KOPT-K1 (cell line): ENCODE measurements around the gene U2AF1L4.
A peak's percentile ranks its signal among the peaks of the same experiment; 100 is the strongest.

Source experiments
- H3K27ac ChIP-seq: fragments of 200-600 bp; sonication (generic); 2 replicates; pipeline ENCODE4 v1.5.1; 2016; ENCODE audit warnings: antibody characterized with exemption, mild to moderate bottlenecking, low read depth, low read length; ENCODE audit not compliant: poor library complexity, severe bottlenecking
- H3K36me3 ChIP-seq: fragments of 200-600 bp; sonication (generic); 2 replicates; pipeline ENCODE4 v1.5.1; 2017; ENCODE audit warnings: antibody characterized with exemption, mild to moderate bottlenecking, low read length, moderate library complexity; ENCODE audit not compliant: insufficient read depth
- H3K9me3 ChIP-seq: fragments of 200-600 bp; sonication (generic); 2 replicates; pipeline ENCODE4 v1.5.1; 2017; ENCODE audit warnings: antibody characterized with exemption, low read length, mild to moderate bottlenecking; ENCODE audit not compliant: insufficient read depth, poor library complexity, severe bottlenecking

U2AF1L4 gene

GRCh38 chr19:35755131-35755549 is 9.9 kb upstream of the U2AF1L4 start:
- Histone ChIP-seq H3K9me3 (no peaks in the 10 kb centered on the region), H3K27ac (no peak overlapping the region), H3K36me3 (peaks cover 31% of the 10 kb centered on the region; the same call in 1 of the 2 replicates)

DNA sequence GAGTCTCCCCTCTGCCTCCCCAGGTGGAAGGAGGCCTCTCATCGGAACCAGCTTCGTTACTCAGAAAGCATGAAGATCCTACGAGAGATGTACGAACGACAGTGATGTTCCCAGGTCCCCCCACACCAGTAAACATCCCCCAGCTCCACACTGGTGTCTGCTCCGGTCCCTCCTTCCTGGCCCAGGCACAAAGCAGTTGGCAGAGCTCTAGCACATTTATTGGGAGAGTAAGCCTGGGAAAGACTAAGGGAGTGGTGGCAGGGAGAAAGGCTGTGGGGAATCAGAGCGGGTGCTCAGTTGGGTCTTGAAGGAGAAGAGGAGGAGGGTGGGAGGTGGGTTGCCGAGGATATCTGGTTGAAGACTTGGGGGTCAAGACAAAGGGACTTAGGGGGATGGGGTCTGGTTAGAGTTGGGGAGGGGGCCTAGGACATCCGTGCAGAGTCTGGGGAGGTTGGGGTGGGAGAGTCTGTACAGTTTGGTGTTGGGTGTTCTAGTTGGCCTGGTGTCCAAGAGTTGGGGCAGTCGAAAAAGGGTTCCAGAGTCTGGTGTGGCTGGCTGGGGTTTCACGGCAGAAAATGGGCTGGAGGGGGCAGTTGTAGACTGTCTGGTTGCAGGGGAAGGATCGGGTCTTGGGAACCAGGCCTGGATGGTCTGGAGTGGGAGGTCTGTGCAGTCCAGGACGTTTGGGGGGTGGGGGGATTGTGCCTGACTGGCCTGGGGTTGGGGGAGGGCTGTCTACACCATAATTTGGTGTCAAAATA is 9.3 kb upstream of the U2AF1L4 start:
- peaks cover 25% of the 10 kb centered on the region; the same call in 1 of the 2 replicates for H3K36me3 ChIP-seq
- no peak overlapping the region for H3K27ac ChIP-seq
- no peaks in the 10 kb centered on the region for H3K9me3 ChIP-seq

- no peak overlapping the region for H3K27ac ChIP-seq
- H3K36me3 ChIP-seq, result peaks cover 23% of the 10 kb centered on the region; the same call in 1 of the 2 replicates
- H3K9me3 ChIP-seq, result no peaks in the 10 kb centered on the region
Measured at GRCh38 chr19:35753634-35754369, 8.6 kb upstream of the U2AF1L4 start.

DNA sequence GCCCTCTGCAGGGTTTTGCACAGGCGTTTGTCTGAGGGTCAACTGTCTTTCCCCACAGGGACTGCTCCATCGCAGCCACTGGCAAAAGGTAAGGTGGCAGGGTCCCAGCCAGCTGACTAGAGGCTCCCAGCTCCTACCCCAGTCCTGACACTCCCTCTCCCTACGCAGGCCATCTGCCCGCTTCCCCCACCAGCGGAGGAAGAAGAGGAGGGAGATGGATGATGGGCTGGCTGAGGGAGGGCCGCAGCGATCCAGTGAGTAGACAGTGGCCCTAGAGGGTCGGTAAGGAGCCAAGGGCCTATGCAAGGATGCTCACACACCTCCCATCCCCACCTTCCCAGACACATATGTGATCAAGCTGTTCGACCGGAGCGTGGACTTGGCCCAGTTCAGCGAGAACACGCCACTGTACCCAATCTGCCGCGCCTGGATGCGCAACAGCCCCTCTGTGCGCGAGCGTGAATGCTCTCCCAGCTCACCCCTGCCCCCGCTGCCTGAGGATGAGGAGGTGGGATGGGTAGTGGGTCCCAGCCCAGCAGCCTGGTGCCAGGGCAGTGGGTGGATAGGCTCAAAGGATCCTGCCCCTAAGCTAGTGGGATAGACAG is 7.6 kb upstream of the U2AF1L4 start:
- Histone ChIP-seq H3K36me3 (peaks cover 23% of the 10 kb centered on the region; the same call in 1 of the 2 replicates), H3K27ac (no peak overlapping the region), H3K9me3 (no peaks in the 10 kb centered on the region)

GRCh38 chr19:35751839-35752745 is 6.9 kb upstream of the U2AF1L4 start:
- H3K36me3 ChIP-seq, result peaks cover 23% of the 10 kb centered on the region; the same call in 1 of the 2 replicates
- no peaks in the 10 kb centered on the region for H3K9me3 ChIP-seq
- no peak overlapping the region for H3K27ac ChIP-seq

- Histone ChIP-seq H3K27ac (no peak overlapping the region), H3K36me3 (peaks cover 23% of the 10 kb centered on the region; the same call in 1 of the 2 replicates), H3K9me3 (no peaks in the 10 kb centered on the region)
Measured at GRCh38 chr19:35750167-35750566, 4.9 kb upstream of the U2AF1L4 start.

DNA sequence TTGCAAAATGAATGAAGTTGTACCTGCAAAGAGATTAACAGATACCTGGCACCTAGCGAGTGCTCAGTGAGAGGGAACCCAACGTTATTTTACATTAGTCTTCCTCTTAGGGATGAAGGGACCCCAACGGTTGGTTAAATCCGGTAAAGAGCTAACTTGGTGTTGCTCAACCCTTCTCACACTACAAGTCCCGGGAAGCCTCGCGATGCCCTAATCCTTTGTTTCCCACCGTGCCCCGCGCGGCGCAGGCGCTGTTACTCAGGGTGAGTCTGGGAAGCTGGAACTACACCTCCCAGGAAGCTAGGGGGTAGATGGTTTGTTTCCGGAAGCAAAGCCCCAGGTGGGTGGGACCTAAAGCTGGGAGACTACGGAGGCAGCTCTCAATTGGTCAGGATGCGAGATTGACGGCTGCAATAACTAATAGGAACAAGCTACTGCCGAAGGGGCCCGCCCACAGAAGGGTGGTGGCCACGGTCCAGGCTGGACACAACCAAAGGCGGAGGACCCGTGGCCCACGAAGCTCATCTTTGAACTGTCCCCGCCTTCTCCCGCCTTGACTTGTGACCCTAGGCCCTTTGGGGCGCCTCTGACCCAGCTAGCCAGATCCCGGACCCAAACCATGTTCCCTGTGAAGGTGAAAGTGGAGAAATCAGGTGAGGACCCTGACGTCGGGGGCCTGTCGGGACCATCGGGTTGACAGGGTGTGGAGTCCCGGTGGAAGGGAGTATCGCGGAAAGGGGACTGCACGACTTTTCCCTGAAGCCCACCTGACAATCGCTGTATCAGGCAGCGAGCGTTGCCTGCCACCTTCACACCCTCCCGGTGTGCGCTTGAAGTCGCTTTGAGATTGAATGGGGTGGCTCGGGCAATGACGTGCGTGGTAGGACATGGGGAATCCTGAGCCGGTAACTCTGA is 3.1 kb upstream of the U2AF1L4 start, which contains the start of gene LIN37:
Gene LIN37 (plus strand): TSS at position 471 of the 915 bp plus-strand sequence. CDS start 149 bp downstream, at position 620.
- Histone ChIP-seq H3K9me3 (no peaks in the 10 kb centered on the region), H3K36me3 (peaks cover 13% of the 10 kb centered on the region; the same call in 1 of the 2 replicates), H3K27ac (peak within 1 kb of the TSS; percentile 66)

GRCh38 chr19:35746531-35746930 is 1.3 kb upstream of the U2AF1L4 start:
- Histone ChIP-seq H3K9me3 (no peaks in the 10 kb centered on the region), H3K36me3 (no peaks in the 10 kb centered on the region), H3K27ac (peak overlapping the region; percentile 88)

DNA sequence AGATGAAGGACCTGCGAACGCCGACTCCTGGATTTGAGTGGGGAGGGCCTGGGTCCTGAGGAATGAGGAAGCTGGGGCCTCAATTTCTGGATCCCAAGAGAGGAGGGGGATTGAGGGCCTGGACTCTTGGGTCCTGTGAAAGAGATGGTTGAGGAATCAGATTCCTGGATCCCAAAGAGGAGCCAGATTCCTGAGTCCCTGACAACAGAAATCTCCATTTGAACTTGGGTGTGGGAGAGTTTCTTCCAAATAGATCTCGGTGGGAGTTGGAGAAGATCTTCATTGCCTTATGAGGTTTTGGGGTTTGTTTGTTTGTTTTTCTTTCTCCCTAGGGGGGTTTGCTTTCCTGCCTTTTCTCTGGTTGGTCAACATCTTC is 857 bp upstream of the U2AF1L4 start:
- no peaks in the 10 kb centered on the region for H3K9me3 ChIP-seq
- peak overlapping the region; percentile 88 for H3K27ac ChIP-seq
- no peaks in the 10 kb centered on the region for H3K36me3 ChIP-seq

DNA sequence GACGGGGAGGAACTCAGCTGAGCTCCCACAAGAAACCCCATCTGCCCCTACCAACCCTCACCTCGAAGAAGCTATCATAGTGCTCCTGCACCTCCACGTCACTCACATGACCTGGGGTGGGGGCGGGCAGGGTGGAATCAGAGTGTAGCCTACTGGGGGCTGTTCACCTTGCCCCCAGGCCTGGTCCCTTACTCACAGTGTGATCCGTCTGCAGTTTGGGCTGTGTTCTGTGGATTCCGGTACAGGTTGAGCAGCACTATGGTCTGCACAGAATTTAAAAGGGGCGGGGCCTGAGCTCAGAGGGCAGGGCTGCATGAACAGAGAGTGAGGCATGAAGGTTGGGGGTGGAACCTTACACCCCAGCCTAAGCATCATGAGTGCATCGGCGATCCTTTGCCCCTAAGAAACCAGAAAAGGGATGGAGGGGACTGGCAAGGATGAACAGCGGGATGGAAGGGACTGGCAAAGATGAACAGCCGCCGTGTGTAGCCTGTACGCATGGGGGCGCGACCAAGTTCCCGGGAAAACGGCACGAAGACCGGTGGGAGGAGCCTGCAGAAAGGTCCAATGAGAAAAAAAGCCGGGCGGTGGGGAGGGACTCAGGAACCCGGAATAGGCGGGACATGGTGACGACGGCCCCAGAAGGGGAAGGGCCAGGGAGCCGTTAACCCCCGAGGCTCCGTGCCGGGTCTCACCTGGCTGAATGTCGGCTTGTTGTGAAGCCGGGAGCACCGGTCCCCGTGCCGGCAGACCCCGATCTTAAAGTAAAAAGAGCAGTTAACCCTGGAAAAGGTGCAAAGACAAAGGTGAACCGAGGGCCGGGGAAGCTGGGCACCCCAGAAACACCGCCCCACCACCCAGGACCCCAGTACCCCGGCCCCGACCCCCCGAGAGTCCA is 539 bp downstream of the U2AF1L4 start:
- Histone ChIP-seq H3K27ac (peak overlapping the region; percentile 88), H3K9me3 (no peaks in the 10 kb centered on the region)

DNA sequence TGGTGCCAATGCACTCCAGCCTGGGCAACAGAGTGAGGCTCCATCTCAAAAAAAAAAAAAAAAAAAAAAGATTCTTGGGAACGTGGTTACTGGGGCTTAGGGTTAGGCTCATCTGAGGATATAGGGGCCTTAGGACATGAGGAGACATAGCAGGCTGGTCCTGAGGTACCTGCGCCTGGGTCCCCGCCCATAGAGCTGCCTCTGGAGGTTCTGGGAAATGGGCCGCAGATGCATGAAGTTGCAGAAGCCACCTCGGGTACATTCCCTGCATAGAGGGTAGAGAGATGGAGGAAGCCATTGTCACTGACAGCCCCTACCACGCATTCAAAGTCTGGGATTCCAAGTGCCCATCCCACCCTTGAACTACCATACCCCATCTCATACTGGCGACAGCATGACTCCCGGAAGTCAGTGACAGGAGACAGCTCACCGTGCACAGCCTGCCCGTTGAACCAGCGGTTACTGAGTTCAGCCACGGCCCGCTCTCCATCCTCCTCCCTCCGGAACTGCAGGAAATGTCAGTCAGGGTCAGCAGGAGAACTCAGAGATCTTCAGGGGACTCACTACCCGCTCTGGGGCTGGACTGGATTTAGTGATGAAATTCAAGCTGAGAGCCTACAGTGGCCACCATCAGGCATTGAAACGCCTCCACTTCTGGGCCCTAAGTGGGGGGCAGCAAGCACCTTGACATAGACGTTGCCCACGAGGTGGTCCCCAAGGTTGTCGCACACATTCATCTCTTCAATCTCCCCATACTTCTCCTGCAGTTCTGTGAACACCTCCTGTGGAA is 1.4 kb downstream of the U2AF1L4 start:
- Histone ChIP-seq H3K36me3 (peaks cover 6% of the 10 kb centered on the region), H3K9me3 (no peaks in the 10 kb centered on the region), H3K27ac (no peak overlapping the region)

More for the DNA sequence above, 539 bp downstream of the U2AF1L4 start:
- H3K36me3 ChIP-seq, result no peaks in the 10 kb centered on the region

GRCh38 chr19:35742121-35742724 is 3.0 kb downstream of the U2AF1L4 start, which contains the start of gene IGFLR1:
TSS of gene IGFLR1 (minus strand) at chr19:35742452. CDS start at chr19:35741180, 1,272 bp downstream.
- no peaks in the 10 kb centered on the region for H3K9me3 ChIP-seq
- H3K27ac ChIP-seq, result peak within 1 kb of the TSS; percentile 30

More at GRCh38 chr19:35742121-35742724, 3.0 kb downstream of the U2AF1L4 start, which contains the start of gene IGFLR1:
- peaks cover 23% of the 10 kb centered on the region for H3K36me3 ChIP-seq
